Panc1 (cell line): ENCODE results near the gene ADAMTS13. TPM values are rescaled to one million over a fixed set of nuclear protein-coding genes. Genes with fewer than 3 reads are reported as not detected.

ENCODE experiments used
- ATAC-seq: fragments of 200-7000 bp; cut with Tn5 transposase; 2 replicates; pipeline ENCODE4 v1.9.1; 2020; ENCODE audit warnings: mild to moderate bottlenecking, moderate library complexity
- BruUV-seq: library from RNA; stranded (reverse); fragments of 400-500 nt; replicated peaks from 2 replicates; lab custom pipeline; 2021; lab: Mats Ljungman, UMichigan
- CTCF ChIA-PET: fragments of 300-600 bp; sonication (Branson Sonifier 250); formaldehyde crosslinking; loops from one replicate; lab custom pipeline; 2022; ENCODE audit warnings: antibody characterized with exemption; lab: Charles Lee
- POLR2A ChIA-PET: fragments of 300-600 bp; sonication (Branson Sonifier 250); formaldehyde crosslinking; loops from one replicate; lab custom pipeline; 2022; ENCODE audit warnings: antibody characterized with exemption; lab: Charles Lee
- DNase-seq: peaks from one replicate; pipeline ENCODE4 v3.0.0-alpha.2; 2010; ENCODE audit warnings: low read depth, low spot score
- H3K27ac ChIP-seq: 2 replicates; pipeline ENCODE4 v1.5.1; 2011; ENCODE audit warnings: mild to moderate bottlenecking, low read length, inconsistent platforms
- H3K27me3 ChIP-seq: fragments of 200-500 bp; sonication (Bioruptor generic); 2 replicates; pipeline ENCODE4 v1.6.0; 2014; ENCODE audit warnings: low read length, inconsistent platforms; ENCODE audit not compliant: control insufficient read depth, insufficient read depth
- H3K36me3 ChIP-seq: fragments of 200-500 bp; sonication (Bioruptor generic); 2 replicates; pipeline ENCODE4 v1.5.1; 2014; ENCODE audit warnings: inconsistent platforms, mild to moderate bottlenecking, low read length, moderate library complexity; ENCODE audit not compliant: control insufficient read depth, insufficient read depth
- H3K4me1 ChIP-seq: 2 replicates; pipeline ENCODE4 v1.5.1; 2011; ENCODE audit warnings: inconsistent platforms, mild to moderate bottlenecking, low read length, moderate library complexity; ENCODE audit not compliant: control insufficient read depth, insufficient read depth
- H3K4me3 ChIP-seq, 2 experiments: 2 replicates each; pipeline ENCODE4 v1.5.1; 2011 to 2012; ENCODE audit warnings: low read depth in 2 of 2, low read length in 2 of 2, mild to moderate bottlenecking in 2 of 2, inconsistent platforms in 1 of 2, moderate library complexity in 1 of 2
- H3K9me3 ChIP-seq: fragments of 200-500 bp; sonication (Bioruptor generic); 2 replicates; pipeline ENCODE4 v1.5.1; 2014; ENCODE audit warnings: low read depth, mild to moderate bottlenecking, inconsistent platforms, low read length, moderate library complexity; ENCODE audit not compliant: control insufficient read depth, insufficient read depth
- POLR2AphosphoS5 ChIP-seq: IDR thresholded peaks from 2 replicates; pipeline ENCODE4 v1.6.1; 2012; ENCODE audit warnings: mild to moderate bottlenecking, low read depth, low read length, moderate library complexity
- SIN3A ChIP-seq: IDR thresholded peaks from 2 replicates; pipeline ENCODE4 v1.6.1; 2012; ENCODE audit warnings: low read depth, mild to moderate bottlenecking, low read length, moderate library complexity, borderline replicate concordance; ENCODE audit not compliant: insufficient read depth
- TCF7L2 ChIP-seq: IDR thresholded peaks from 2 replicates; pipeline ENCODE4 v1.6.1; 2011; ENCODE audit warnings: mild to moderate bottlenecking, low read depth, low read length, inconsistent platforms
- in situ Hi-C: cut with HindIII; loops from 2 replicates; pipeline ENCODE4 v1.10.0; 2016; ENCODE audit warnings: low sequenced_read_pairs, low pct_unique_long_range_greater_than_20kb
- intact Hi-C: fragments of 100-400 bp; cut with micrococcal nuclease; formaldehyde crosslinking; loops from one replicate; pipeline ENCODE4 v1.10.0; 2022; ENCODE audit not compliant: unreplicated experiment
- total RNA-seq: library from RNA; stranded (reverse); gene quantifications from one replicate; pipeline ENCODE4 v1.2.1, GENCODE V29; 2021; ENCODE audit not compliant: unreplicated experiment
- TF ChIP-seq, protein P1 (sequence below): fragments of 450-650 bp; IDR thresholded peaks from 2 replicates; pipeline ENCODE4 v1.5.1; 2017; ENCODE audit warnings: mild to moderate bottlenecking
- TF ChIP-seq, protein P2 (sequence below), 2 experiments: IDR thresholded peaks; 2 replicates each; pipeline ENCODE4 v1.6.1; 2011 to 2012; ENCODE audit warnings: low read depth in 2 of 2, control low read depth in 1 of 2, low read length in 1 of 2, mild to moderate bottlenecking in 1 of 2, moderate library complexity in 1 of 2; ENCODE audit not compliant: insufficient read depth in 1 of 2

Gene ADAMTS13
- total RNA-seq, 1 experiment from 2014 or later = 3.4 TPM

DNA sequence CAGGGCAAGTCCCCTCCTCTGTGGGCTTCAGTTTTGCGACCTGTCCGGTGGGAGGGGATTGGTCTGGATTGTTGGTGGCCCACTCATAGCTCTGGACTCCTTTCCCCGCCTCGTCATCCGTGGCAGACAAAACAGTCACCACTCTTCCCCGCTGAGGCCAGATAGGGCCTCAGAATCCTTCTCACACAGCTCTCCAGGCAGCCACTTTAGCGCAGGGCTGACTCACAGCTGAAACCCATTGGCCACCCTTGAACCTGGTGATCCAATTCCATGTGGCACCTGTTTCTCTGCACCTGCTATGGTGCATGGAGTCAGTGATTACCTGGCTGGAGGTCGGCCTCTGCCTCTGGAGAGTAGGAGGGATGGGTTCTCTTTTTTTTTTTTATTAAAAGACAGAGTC, 21.8 kb downstream of the ADAMTS13 start:
- ATAC-seq (no peak), DNase-seq (no peak)
- POLR2A ChIA-PET = no interaction called here
- CTCF ChIA-PET = no interaction called here
- in situ Hi-C loops = no loop called here
- H3K4me1 ChIP-seq = no peaks in the 10 kb centered on the region; the same call in 1 of the 2 replicates
- no peak for TF ChIP-seq SIN3A
- no peak for TF ChIP-seq POLR2AphosphoS5
- no peak for TF ChIP-seq TCF7L2
- TF ChIP-seq, protein P1, sequence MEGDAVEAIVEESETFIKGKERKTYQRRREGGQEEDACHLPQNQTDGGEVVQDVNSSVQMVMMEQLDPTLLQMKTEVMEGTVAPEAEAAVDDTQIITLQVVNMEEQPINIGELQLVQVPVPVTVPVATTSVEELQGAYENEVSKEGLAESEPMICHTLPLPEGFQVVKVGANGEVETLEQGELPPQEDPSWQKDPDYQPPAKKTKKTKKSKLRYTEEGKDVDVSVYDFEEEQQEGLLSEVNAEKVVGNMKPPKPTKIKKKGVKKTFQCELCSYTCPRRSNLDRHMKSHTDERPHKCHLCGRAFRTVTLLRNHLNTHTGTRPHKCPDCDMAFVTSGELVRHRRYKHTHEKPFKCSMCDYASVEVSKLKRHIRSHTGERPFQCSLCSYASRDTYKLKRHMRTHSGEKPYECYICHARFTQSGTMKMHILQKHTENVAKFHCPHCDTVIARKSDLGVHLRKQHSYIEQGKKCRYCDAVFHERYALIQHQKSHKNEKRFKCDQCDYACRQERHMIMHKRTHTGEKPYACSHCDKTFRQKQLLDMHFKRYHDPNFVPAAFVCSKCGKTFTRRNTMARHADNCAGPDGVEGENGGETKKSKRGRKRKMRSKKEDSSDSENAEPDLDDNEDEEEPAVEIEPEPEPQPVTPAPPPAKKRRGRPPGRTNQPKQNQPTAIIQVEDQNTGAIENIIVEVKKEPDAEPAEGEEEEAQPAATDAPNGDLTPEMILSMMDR = no peak
- TF ChIP-seq, protein P2, sequence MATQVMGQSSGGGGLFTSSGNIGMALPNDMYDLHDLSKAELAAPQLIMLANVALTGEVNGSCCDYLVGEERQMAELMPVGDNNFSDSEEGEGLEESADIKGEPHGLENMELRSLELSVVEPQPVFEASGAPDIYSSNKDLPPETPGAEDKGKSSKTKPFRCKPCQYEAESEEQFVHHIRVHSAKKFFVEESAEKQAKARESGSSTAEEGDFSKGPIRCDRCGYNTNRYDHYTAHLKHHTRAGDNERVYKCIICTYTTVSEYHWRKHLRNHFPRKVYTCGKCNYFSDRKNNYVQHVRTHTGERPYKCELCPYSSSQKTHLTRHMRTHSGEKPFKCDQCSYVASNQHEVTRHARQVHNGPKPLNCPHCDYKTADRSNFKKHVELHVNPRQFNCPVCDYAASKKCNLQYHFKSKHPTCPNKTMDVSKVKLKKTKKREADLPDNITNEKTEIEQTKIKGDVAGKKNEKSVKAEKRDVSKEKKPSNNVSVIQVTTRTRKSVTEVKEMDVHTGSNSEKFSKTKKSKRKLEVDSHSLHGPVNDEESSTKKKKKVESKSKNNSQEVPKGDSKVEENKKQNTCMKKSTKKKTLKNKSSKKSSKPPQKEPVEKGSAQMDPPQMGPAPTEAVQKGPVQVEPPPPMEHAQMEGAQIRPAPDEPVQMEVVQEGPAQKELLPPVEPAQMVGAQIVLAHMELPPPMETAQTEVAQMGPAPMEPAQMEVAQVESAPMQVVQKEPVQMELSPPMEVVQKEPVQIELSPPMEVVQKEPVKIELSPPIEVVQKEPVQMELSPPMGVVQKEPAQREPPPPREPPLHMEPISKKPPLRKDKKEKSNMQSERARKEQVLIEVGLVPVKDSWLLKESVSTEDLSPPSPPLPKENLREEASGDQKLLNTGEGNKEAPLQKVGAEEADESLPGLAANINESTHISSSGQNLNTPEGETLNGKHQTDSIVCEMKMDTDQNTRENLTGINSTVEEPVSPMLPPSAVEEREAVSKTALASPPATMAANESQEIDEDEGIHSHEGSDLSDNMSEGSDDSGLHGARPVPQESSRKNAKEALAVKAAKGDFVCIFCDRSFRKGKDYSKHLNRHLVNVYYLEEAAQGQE (IDR thresholded peaks at IDR 0.05; ENCODE audit: insufficient read depth in 1 of 2, low read depth in 2 of 2, low read length in 1 of 2) = no peak
- no peak overlapping the region for H3K4me3 ChIP-seq
- H3K27me3 ChIP-seq = no peaks in the 10 kb centered on the region
- intact Hi-C loops = no loop called here
- no peak overlapping the region for H3K27ac ChIP-seq
- no peaks in the 10 kb centered on the region for H3K9me3 ChIP-seq
- H3K36me3 ChIP-seq = no peaks in the 10 kb centered on the region
- no TSS peak for BruUV-seq

DNA sequence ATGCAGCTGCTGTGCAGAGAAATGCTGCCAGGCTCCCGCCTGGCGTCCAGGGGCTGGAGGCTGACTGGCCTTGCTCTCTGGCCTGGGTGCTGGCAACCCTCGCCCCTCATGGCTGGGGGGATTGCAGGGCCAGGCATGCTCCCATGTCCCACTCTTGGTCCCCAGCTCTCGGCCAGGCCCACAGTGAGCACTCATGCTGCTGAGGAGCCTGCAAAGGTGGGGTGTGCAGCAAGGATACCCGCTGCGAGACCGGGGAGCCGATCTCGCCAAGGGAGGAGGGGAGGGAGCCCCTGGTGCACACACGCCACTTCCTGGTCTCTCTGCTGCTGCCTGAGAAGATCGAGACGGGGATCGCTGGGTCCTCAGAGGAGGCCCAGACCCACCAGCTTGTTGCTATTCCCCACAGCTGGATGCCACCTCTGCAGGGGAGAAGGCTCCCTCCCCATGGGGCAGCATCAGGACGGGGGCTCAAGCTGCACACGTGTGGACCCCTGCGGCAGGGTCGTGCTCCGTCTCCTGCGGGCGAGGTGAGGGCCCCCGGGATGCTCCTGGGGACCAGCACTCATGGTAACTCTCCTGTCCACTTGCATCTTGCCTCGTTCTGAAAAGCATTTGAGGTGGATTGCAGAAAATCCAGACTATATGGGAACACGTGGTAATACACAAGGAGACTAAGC, 23.3 kb downstream of the ADAMTS13 start:
- Histone ChIP-seq H3K27me3 (no peaks in the 10 kb centered on the region), H3K4me1 (no peaks in the 10 kb centered on the region; the same call in 1 of the 2 replicates), H3K9me3 (no peaks in the 10 kb centered on the region), H3K36me3 (no peaks in the 10 kb centered on the region), H3K27ac (no peak overlapping the region), H3K4me3 (no peak overlapping the region)
- TF ChIP-seq, protein P2 (IDR thresholded peaks at IDR 0.05; ENCODE audit: insufficient read depth in 1 of 2, low read depth in 2 of 2, low read length in 1 of 2) = no peak
- TF ChIP-seq, protein P1 = no peak
- TF ChIP-seq TCF7L2 (no peak), POLR2AphosphoS5 (no peak), SIN3A (no peak)
- ChIA-PET CTCF (interaction anchor here (0.5 kb wide), 1 partner anchor 10 kb away, joined by 13 read pairs; no protein-coding TSS in a partner anchor), POLR2A (no interaction called here)
- ATAC-seq (no peak), DNase-seq (no peak)
- no TSS peak for BruUV-seq
- in situ Hi-C loops (no loop called here), intact Hi-C loops (no loop called here)
